ENCODE results near the gene BAX. TPM values are rescaled to one million over a fixed set of nuclear protein-coding genes. Genes with fewer than 3 reads are reported as not detected.

Gene BAX
- total and polyA plus RNA-seq, 9 of the 15 experiments (the other 6 are each of a cell fraction or from before 2014, with no cell fraction given) = 3.2 to 95.4 (median 44.5) TPM

GRCh38 chr19:48993175-48994034 lies 38.7 kb downstream of the BAX start, which contains the start of the genes GYS1 and RUVBL2 (continued):
- TF ChIP-seq, protein P1, sequence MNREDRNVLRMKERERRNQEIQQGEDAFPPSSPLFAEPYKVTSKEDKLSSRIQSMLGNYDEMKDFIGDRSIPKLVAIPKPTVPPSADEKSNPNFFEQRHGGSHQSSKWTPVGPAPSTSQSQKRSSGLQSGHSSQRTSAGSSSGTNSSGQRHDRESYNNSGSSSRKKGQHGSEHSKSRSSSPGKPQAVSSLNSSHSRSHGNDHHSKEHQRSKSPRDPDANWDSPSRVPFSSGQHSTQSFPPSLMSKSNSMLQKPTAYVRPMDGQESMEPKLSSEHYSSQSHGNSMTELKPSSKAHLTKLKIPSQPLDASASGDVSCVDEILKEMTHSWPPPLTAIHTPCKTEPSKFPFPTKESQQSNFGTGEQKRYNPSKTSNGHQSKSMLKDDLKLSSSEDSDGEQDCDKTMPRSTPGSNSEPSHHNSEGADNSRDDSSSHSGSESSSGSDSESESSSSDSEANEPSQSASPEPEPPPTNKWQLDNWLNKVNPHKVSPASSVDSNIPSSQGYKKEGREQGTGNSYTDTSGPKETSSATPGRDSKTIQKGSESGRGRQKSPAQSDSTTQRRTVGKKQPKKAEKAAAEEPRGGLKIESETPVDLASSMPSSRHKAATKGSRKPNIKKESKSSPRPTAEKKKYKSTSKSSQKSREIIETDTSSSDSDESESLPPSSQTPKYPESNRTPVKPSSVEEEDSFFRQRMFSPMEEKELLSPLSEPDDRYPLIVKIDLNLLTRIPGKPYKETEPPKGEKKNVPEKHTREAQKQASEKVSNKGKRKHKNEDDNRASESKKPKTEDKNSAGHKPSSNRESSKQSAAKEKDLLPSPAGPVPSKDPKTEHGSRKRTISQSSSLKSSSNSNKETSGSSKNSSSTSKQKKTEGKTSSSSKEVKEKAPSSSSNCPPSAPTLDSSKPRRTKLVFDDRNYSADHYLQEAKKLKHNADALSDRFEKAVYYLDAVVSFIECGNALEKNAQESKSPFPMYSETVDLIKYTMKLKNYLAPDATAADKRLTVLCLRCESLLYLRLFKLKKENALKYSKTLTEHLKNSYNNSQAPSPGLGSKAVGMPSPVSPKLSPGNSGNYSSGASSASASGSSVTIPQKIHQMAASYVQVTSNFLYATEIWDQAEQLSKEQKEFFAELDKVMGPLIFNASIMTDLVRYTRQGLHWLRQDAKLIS (CRISPR knock-in tag; IDR thresholded peaks at IDR 0.05) = 0 out of 2 replicates have a peak, but pooled peaks have one; percentile 19
- no peak for TF ChIP-seq ZNF695 (CRISPR knock-in tag; IDR thresholded peaks at IDR 0.05)
- TF ChIP-seq, protein P2, sequence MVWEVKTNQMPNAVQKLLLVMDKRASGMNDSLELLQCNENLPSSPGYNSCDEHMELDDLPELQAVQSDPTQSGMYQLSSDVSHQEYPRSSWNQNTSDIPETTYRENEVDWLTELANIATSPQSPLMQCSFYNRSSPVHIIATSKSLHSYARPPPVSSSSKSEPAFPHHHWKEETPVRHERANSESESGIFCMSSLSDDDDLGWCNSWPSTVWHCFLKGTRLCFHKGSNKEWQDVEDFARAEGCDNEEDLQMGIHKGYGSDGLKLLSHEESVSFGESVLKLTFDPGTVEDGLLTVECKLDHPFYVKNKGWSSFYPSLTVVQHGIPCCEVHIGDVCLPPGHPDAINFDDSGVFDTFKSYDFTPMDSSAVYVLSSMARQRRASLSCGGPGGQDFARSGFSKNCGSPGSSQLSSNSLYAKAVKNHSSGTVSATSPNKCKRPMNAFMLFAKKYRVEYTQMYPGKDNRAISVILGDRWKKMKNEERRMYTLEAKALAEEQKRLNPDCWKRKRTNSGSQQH (CRISPR knock-in tag; IDR thresholded peaks at IDR 0.05) = no peak
- TF ChIP-seq, protein P3, sequence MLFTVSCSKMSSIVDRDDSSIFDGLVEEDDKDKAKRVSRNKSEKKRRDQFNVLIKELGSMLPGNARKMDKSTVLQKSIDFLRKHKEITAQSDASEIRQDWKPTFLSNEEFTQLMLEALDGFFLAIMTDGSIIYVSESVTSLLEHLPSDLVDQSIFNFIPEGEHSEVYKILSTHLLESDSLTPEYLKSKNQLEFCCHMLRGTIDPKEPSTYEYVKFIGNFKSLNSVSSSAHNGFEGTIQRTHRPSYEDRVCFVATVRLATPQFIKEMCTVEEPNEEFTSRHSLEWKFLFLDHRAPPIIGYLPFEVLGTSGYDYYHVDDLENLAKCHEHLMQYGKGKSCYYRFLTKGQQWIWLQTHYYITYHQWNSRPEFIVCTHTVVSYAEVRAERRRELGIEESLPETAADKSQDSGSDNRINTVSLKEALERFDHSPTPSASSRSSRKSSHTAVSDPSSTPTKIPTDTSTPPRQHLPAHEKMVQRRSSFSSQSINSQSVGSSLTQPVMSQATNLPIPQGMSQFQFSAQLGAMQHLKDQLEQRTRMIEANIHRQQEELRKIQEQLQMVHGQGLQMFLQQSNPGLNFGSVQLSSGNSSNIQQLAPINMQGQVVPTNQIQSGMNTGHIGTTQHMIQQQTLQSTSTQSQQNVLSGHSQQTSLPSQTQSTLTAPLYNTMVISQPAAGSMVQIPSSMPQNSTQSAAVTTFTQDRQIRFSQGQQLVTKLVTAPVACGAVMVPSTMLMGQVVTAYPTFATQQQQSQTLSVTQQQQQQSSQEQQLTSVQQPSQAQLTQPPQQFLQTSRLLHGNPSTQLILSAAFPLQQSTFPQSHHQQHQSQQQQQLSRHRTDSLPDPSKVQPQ (CRISPR knock-in tag; IDR thresholded peaks at IDR 0.05; ENCODE audit: borderline replicate concordance) = no peak
- TF ChIP-seq SPI1 (IDR thresholded peaks at IDR 0.05; ENCODE audit: borderline replicate concordance, low read depth, low read length) = no peak
- no peak for TF ChIP-seq ZKSCAN8 (CRISPR knock-in tag; IDR thresholded peaks at IDR 0.05)
- TF ChIP-seq SNRNP70 (optimal IDR thresholded peaks at IDR 0.05; ENCODE audit: low read depth, low read length) = no peak
- TF ChIP-seq THRA (IDR thresholded peaks at IDR 0.05) = no peak
- no peak; the same call in none of the 2 replicates for TF ChIP-seq MXI1 (IDR thresholded peaks at IDR 0.05; ENCODE audit: low read depth, low read length)
- TF ChIP-seq, protein P4, sequence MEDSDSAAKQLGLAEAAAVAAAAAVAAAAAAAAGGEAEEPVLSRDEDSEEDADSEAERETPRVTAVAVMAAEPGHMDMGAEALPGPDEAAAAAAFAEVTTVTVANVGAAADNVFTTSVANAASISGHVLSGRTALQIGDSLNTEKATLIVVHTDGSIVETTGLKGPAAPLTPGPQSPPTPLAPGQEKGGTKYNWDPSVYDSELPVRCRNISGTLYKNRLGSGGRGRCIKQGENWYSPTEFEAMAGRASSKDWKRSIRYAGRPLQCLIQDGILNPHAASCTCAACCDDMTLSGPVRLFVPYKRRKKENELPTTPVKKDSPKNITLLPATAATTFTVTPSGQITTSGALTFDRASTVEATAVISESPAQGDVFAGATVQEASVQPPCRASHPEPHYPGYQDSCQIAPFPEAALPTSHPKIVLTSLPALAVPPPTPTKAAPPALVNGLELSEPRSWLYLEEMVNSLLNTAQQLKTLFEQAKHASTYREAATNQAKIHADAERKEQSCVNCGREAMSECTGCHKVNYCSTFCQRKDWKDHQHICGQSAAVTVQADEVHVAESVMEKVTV (CRISPR knock-in tag; IDR thresholded peaks at IDR 0.05) = no peak
- no peak for TF ChIP-seq ZNF239 (CRISPR knock-in tag; IDR thresholded peaks at IDR 0.05)
- no peak for TF ChIP-seq NCOA2 (IDR thresholded peaks at IDR 0.05; ENCODE audit: partially characterized antibody in 2 of 2)
- no peak for TF ChIP-seq GATAD2B (IDR thresholded peaks at IDR 0.05; ENCODE audit: borderline replicate concordance)
- TF ChIP-seq, protein P5, sequence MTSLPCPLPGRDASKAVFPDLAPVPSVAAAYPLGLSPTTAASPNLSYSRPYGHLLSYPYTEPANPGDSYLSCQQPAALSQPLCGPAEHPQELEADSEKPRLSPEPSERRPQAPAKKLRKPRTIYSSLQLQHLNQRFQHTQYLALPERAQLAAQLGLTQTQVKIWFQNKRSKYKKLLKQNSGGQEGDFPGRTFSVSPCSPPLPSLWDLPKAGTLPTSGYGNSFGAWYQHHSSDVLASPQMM (CRISPR knock-in tag; IDR thresholded peaks at IDR 0.05) = no peak
